ENCODE measurements around the gene PPT2. TPM values are rescaled to one million over a fixed set of nuclear protein-coding genes. Genes with fewer than 3 reads are reported as not detected.

The PPT2 gene
- total RNA-seq, 2 donors from 2014 or later: 17.9 to 18.2 TPM

GRCh38 chr6:32149932-32150870, 3.7 kb upstream of the PPT2 start:
- Mint-ChIP-seq H3K4me1 (ENCODE audit: low read depth) (peaks cover 61% of the 10 kb centered on the region), H3K9me3 (no peaks in the 10 kb centered on the region), H3K27me3 (ENCODE audit: low read depth) (peaks cover 37% of the 10 kb centered on the region), H3K36me3 (ENCODE audit: insufficient read depth in 2 of 2) (no peaks in the 10 kb centered on the region), H3K27ac (no peak overlapping the region), H3K4me3 (peak overlapping the region; percentile 49 to 66)
- no peak for DNase-seq
- ATAC-seq (replicated peaks in 1 of 2): no peak

GRCh38 chr6:32151181-32151862, 2.6 kb upstream of the PPT2 start:
- H3K36me3 Mint-ChIP-seq (ENCODE audit: insufficient read depth in 2 of 2): no peaks in the 10 kb centered on the region
- ATAC-seq (replicated peaks in 1 of 2) (no peak), DNase-seq (no peak)
- peaks cover 34% of the 10 kb centered on the region for H3K27me3 Mint-ChIP-seq (ENCODE audit: low read depth)
- peak overlapping the region; percentile 66 to 79 for H3K4me3 Mint-ChIP-seq
- no peaks in the 10 kb centered on the region for H3K9me3 Mint-ChIP-seq
- H3K27ac Mint-ChIP-seq: no peak overlapping the region
- peaks cover 64% of the 10 kb centered on the region for H3K4me1 Mint-ChIP-seq (ENCODE audit: low read depth)

- Mint-ChIP-seq H3K9me3 (no peaks in the 10 kb centered on the region), H3K4me3 (peak within 1 kb of the TSS; percentile 95 to 99), H3K36me3 (ENCODE audit: insufficient read depth in 2 of 2) (no peaks in the 10 kb centered on the region), H3K27ac (no peak within 1 kb of the TSS), H3K4me1 (ENCODE audit: low read depth) (peaks cover 60% of the 10 kb centered on the region), H3K27me3 (ENCODE audit: low read depth) (peaks cover 28% of the 10 kb centered on the region)
- DNase-seq: no peak
- ATAC-seq (replicated peaks in 1 of 2): no peak
Observed at GRCh38 chr6:32151863-32152768, 1.8 kb upstream of the PPT2 start, which contains the start of gene PRRT1. PRRT1 (minus strand) TSS chr6:32151939; CDS start chr6:32151827, 112 bp downstream.

- peak overlapping the region; percentile 95 to 99 for H3K4me3 Mint-ChIP-seq
- DNase-seq (peak in 1 of 2 donors; percentile 5), ATAC-seq (replicated peaks in 1 of 2) (no peak)
- no peaks in the 10 kb centered on the region for H3K9me3 Mint-ChIP-seq
- peaks cover 4 to 6% of the 10 kb centered on the region in 2 donors for H3K36me3 Mint-ChIP-seq (ENCODE audit: insufficient read depth in 2 of 2)
- H3K4me1 Mint-ChIP-seq (ENCODE audit: low read depth): peaks cover 56% of the 10 kb centered on the region
- H3K27me3 Mint-ChIP-seq (ENCODE audit: low read depth): peaks cover 22% of the 10 kb centered on the region
- peak overlapping the region; percentile 25 for H3K27ac Mint-ChIP-seq
Observed at GRCh38 chr6:32152769-32153563, 975 bp upstream of the PPT2 start.

GRCh38 chr6:32154514-32155161, 697 bp downstream of the PPT2 start:
- peaks cover 44% of the 10 kb centered on the region for H3K4me1 Mint-ChIP-seq (ENCODE audit: low read depth)
- peak overlapping the region; percentile 26 for H3K27ac Mint-ChIP-seq
- H3K36me3 Mint-ChIP-seq (ENCODE audit: insufficient read depth in 2 of 2): peaks cover 5 to 11% of the 10 kb centered on the region in 2 donors
- no peaks in the 10 kb centered on the region for H3K9me3 Mint-ChIP-seq
- H3K27me3 Mint-ChIP-seq (ENCODE audit: low read depth): peaks cover 10% of the 10 kb centered on the region
- ATAC-seq (replicated peaks in 1 of 2) (peak; percentile 85 to 87), DNase-seq (peak; percentile 74 to 80)
- peak overlapping the region; percentile 95 to 99 for H3K4me3 Mint-ChIP-seq

GRCh38 chr6:32156891-32157290, 3.0 kb downstream of the PPT2 start:
- Mint-ChIP-seq H3K9me3 (no peaks in the 10 kb centered on the region), H3K27ac (no peak overlapping the region), H3K4me3 (no peak overlapping the region), H3K36me3 (ENCODE audit: insufficient read depth in 2 of 2) (peaks cover 5 to 11% of the 10 kb centered on the region in 2 donors), H3K4me1 (ENCODE audit: low read depth) (peaks cover 33% of the 10 kb centered on the region), H3K27me3 (ENCODE audit: low read depth) (no peaks in the 10 kb centered on the region)
- DNase-seq (no peak), ATAC-seq (replicated peaks in 1 of 2) (no peak)

GRCh38 chr6:32158052-32158451, 4.1 kb downstream of the PPT2 start:
- no peaks in the 10 kb centered on the region for H3K27me3 Mint-ChIP-seq (ENCODE audit: low read depth)
- no peak overlapping the region for H3K4me3 Mint-ChIP-seq
- no peak for ATAC-seq (replicated peaks in 1 of 2)
- H3K36me3 Mint-ChIP-seq (ENCODE audit: insufficient read depth in 2 of 2): peaks cover 5 to 15% of the 10 kb centered on the region in 2 donors
- H3K4me1 Mint-ChIP-seq (ENCODE audit: low read depth): peaks cover 23% of the 10 kb centered on the region
- no peaks in the 10 kb centered on the region for H3K9me3 Mint-ChIP-seq
- DNase-seq: no peak
- no peak overlapping the region for H3K27ac Mint-ChIP-seq

GRCh38 chr6:32163559-32164258, 9.8 kb downstream of the PPT2 start:
- Mint-ChIP-seq H3K36me3 (ENCODE audit: insufficient read depth in 2 of 2) (peaks cover 2 to 8% of the 10 kb centered on the region in 2 donors), H3K27me3 (ENCODE audit: low read depth) (no peaks in the 10 kb centered on the region), H3K9me3 (no peaks in the 10 kb centered on the region), H3K4me1 (ENCODE audit: low read depth) (peaks cover 4% of the 10 kb centered on the region), H3K27ac (no peak overlapping the region), H3K4me3 (no peak overlapping the region)
- no peak for DNase-seq
- no peak for ATAC-seq (replicated peaks in 1 of 2)

- Mint-ChIP-seq H3K36me3 (ENCODE audit: insufficient read depth in 2 of 2) (peaks cover 2 to 8% of the 10 kb centered on the region in 2 donors), H3K4me3 (no peak within 1 kb of the TSS), H3K27me3 (ENCODE audit: low read depth) (no peaks in the 10 kb centered on the region), H3K27ac (no peak within 1 kb of the TSS), H3K9me3 (no peaks in the 10 kb centered on the region), H3K4me1 (ENCODE audit: low read depth) (peaks cover 4% of the 10 kb centered on the region)
- ATAC-seq (replicated peaks in 1 of 2): no peak
- no peak for DNase-seq
Observed at GRCh38 chr6:32164295-32164694, 10.4 kb downstream of the PPT2 start, which contains the start of gene EGFL8. EGFL8 (plus strand) TSS chr6:32164595; CDS start chr6:32166166, 1,571 bp downstream.

- Mint-ChIP-seq H3K36me3 (ENCODE audit: insufficient read depth in 2 of 2) (peaks cover 2 to 8% of the 10 kb centered on the region in 2 donors), H3K4me3 (no peak overlapping the region), H3K4me1 (ENCODE audit: low read depth) (peaks cover 8% of the 10 kb centered on the region), H3K9me3 (no peaks in the 10 kb centered on the region), H3K27me3 (ENCODE audit: low read depth) (no peaks in the 10 kb centered on the region), H3K27ac (no peak overlapping the region)
- no peak for ATAC-seq (replicated peaks in 1 of 2)
- no peak for DNase-seq
Observed at GRCh38 chr6:32166411-32167061, 12.6 kb downstream of the PPT2 start.

Data from activated T-cell treated with anti-CD3 and anti-CD28 coated beads, Interleukin-2, amount 50 U/mL, for 72 hours (primary cell).